GM10248 (cell line): Measurements from ENCODE around the gene DISC1.

Experiments used
- CTCF ChIA-PET: fragments of 300-600 bp; sonication (Branson Sonifier 250); formaldehyde crosslinking; extraction: SDS; loops from one replicate; lab custom pipeline; 2021; ENCODE audit warnings: antibody characterized with exemption; lab: Yijun Ruan, JAX
- POLR2A ChIA-PET: fragments of 350-650 bp; sonication (Branson Sonifier 250); formaldehyde crosslinking; extraction: SDS; loops from one replicate; lab custom pipeline; 2020; ENCODE audit warnings: antibody characterized with exemption; lab: Yijun Ruan, JAX
- DNase-seq: peaks from one replicate; pipeline ENCODE4 v3.0.0; 2012; ENCODE audit errors: extremely low spot score
- CTCF ChIP-seq: IDR thresholded peaks from 2 replicates; pipeline ENCODE4 v1.5.1; 2012; ENCODE audit warnings: mild to moderate bottlenecking, low read depth; ENCODE audit errors: extremely low read depth, missing control alignments, control extremely low read depth

The DISC1 gene

GRCh38 chr1:231686384-231686783, 59.8 kb downstream of the DISC1 start:
- POLR2A ChIA-PET, result no interaction called here
- TF ChIP-seq CTCF, result no peak
- CTCF ChIA-PET, result no interaction called here
- DNase-seq, result no peak

- CTCF ChIA-PET, result no interaction called here
- no peak for DNase-seq
- POLR2A ChIA-PET, result no interaction called here
- TF ChIP-seq CTCF, result no peak
Observed at GRCh38 chr1:231688989-231689388, 62.4 kb downstream of the DISC1 start.

GRCh38 chr1:231690059-231690458, 63.5 kb downstream of the DISC1 start:
- no peak for DNase-seq
- CTCF ChIA-PET, result no interaction called here
- POLR2A ChIA-PET, result no interaction called here
- no peak for TF ChIP-seq CTCF

- DNase-seq, result no peak
- TF ChIP-seq CTCF, result no peak
- ChIA-PET POLR2A (no interaction called here), CTCF (interaction anchor here (1.7 kb wide), 1 partner anchor 18 kb away, joined by 5 read pairs; no protein-coding TSS in a partner anchor)
Observed at GRCh38 chr1:231691618-231692259, 65.1 kb downstream of the DISC1 start.

GRCh38 chr1:231693361-231694074, 66.9 kb downstream of the DISC1 start:
- no peak for DNase-seq
- CTCF ChIA-PET, result interaction anchor here (1.1 to 1.7 kb wide), 3 partner anchors 11 to 20 kb away, joined by 3 to 5 read pairs (median 5); no protein-coding TSS in a partner anchor
- no peak for TF ChIP-seq CTCF
- POLR2A ChIA-PET, result no interaction called here

- ChIA-PET POLR2A (no interaction called here), CTCF (interaction anchor here (1.1 to 1.5 kb wide), 2 partner anchors 14 to 18 kb away, joined by 3 to 4 read pairs; no protein-coding TSS in a partner anchor)
- no peak for DNase-seq
- TF ChIP-seq CTCF, result no peak
Observed at GRCh38 chr1:231694075-231694431, 67.5 kb downstream of the DISC1 start.
